A673 (cell line): ENCODE measurements around the gene TUBG2.

Source experiments
- CTCF ChIP-seq: fragments of 300-800, 200-600 bp; sonication (generic); conservative IDR thresholded peaks from 2 replicates; pipeline ENCODE4 v1.5.1; 2017; ENCODE audit warnings: low read depth, mild to moderate bottlenecking, antibody characterized with exemption, low read length, moderate library complexity, mixed read lengths
- EZH2 ChIP-seq: fragments of 200-600 bp; sonication (generic); IDR thresholded peaks from 2 replicates; pipeline ENCODE4 v1.6.1; 2017; ENCODE audit warnings: borderline replicate concordance, low read depth, mild to moderate bottlenecking, mixed read lengths, antibody characterized with exemption, low read length; ENCODE audit not compliant: poor library complexity, severe bottlenecking

DNA sequence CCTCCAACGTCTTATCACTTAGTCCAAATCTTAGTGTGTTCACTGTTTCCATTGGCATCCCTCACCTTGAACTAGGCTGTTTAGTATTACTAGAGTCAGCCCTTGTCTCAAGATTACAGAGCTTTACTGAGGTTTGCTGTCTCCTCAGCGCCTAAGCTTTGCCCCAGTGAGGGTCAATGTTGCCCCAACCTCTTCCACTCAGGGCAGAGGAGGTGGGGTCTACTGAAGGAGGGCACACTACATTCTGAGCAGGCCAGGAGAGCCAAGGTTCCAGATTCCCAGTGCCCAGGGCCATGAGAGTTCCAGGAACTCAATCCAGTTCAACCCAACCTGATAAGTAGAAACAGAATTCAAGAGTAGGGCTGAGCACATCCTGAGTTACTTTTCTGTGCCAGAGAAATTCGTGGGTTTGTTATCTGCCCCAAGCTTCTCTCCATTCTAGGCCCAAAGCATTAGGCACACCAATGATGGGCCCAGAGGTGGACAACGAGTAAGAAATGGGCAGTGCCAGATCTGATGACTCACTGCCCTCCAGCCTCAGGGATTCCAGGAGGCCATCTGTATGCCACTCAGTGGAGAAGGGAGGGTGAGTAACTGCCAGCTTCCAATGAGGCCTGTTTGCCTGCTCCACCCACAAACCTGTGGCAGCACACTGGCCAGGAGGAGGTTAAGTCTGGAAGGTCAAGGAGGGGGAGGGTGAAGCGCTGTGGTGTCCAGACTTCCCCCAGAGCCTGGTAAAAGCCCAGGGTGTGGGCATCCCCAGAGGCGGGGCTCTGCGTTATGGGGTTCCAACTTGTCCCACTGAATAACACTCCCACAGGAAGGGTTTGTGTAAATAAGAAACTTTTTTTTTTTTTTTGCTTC lies 8.2 kb downstream of the TUBG2 start:
- no peak for TF ChIP-seq EZH2
- TF ChIP-seq CTCF, result no peak
